Fibroblast of lung (primary cell): ENCODE results near the gene FAM187B.

Source experiments
- CTCF ChIP-seq, 2 donors: IDR thresholded peaks in 1 of 2; conservative IDR thresholded peaks in 1 of 2; 1 replicate in 1 of 2; 2 replicates in 1 of 2; pipeline ENCODE4 v1.5.1; 2011 to 2012; ENCODE audit warnings: low read length in 2 of 2, control low read depth in 1 of 2, inconsistent platforms in 1 of 2, low read depth in 1 of 2, mild to moderate bottlenecking in 1 of 2
- EZH2 ChIP-seq: IDR thresholded peaks from 2 replicates; pipeline ENCODE4 v1.5.1; 2012; ENCODE audit warnings: low read length, control low read depth, mild to moderate bottlenecking; ENCODE audit errors: missing control alignments

GRCh38 chr19:35248310-35249145 is 20.0 kb upstream of the FAM187B start, which contains the start of gene LSR:
- TF ChIP-seq CTCF (conservative IDR thresholded peaks at IDR 0.05 in 1 of 2, IDR thresholded peaks at IDR 0.05 in 1 of 2; ENCODE audit: low read depth in 1 of 2, low read length in 2 of 2), result no peak
- peak; percentile 70 for TF ChIP-seq EZH2
